Right lobe of liver (tissue), 4 donors: ENCODE data around the gene BORCS5.

ENCODE experiments used
- POLR2A ChIP-seq: fragments of 450-650 bp; IDR thresholded peaks from one replicate; pipeline ENCODE4 v1.6.1; 2017; ENCODE audit warnings: antibody characterized with exemption, mild to moderate bottlenecking
- TF ChIP-seq, protein P1 (sequence below), 4 donors: fragments of 200-600 bp in 3 of 4; fragments of 450-650 bp in 1 of 4; IDR thresholded peaks; one replicate each; pipeline versions ENCODE4 v1.5.1 to v1.8.0; 2016 to 2022; ENCODE audit warnings: antibody characterized with exemption in 4 of 4, mild to moderate bottlenecking in 2 of 4
- donor health status: DM: no; HTN: no; CAD: no.
- donor health status: DM: no; HTN: no; CAD: no.
- donor health status: DM: no; HTN: yes; CAD: no.

DNA sequence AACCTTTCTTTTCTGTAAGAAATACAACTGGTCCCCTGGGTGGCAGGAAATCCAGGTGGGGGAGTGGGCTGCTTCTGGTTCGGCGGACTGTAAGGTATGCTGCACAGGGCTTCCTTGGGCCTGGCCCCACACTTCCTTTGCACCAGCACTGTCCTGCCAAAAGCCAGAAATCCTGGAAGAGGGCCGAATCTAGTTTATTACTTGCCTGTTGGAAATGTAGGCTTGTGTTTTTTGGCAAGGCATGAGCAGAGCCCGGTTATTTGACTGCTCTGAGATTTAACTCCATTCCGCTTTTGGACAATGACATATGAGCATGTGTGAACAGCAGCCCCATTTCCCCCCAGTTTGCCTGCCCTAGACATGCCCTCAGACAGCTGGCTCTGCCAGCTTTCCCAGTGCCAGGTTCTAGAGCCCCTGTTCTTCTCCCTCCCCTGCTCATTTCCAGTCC is 86.6 kb downstream of the BORCS5 start:
- TF ChIP-seq, protein P1, sequence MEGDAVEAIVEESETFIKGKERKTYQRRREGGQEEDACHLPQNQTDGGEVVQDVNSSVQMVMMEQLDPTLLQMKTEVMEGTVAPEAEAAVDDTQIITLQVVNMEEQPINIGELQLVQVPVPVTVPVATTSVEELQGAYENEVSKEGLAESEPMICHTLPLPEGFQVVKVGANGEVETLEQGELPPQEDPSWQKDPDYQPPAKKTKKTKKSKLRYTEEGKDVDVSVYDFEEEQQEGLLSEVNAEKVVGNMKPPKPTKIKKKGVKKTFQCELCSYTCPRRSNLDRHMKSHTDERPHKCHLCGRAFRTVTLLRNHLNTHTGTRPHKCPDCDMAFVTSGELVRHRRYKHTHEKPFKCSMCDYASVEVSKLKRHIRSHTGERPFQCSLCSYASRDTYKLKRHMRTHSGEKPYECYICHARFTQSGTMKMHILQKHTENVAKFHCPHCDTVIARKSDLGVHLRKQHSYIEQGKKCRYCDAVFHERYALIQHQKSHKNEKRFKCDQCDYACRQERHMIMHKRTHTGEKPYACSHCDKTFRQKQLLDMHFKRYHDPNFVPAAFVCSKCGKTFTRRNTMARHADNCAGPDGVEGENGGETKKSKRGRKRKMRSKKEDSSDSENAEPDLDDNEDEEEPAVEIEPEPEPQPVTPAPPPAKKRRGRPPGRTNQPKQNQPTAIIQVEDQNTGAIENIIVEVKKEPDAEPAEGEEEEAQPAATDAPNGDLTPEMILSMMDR (IDR thresholded peaks at IDR 0.05) = no peak
- no peak for TF ChIP-seq POLR2A
